Right cardiac atrium (tissue), 5 donors: ENCODE data around the gene SMARCAL1. TPM values are rescaled to one million over a fixed set of nuclear protein-coding genes. Genes with fewer than 3 reads are reported as not detected.

Experiments used
- ATAC-seq, 2 donors: fragments of 200-7000 bp; cut with Tn5 transposase; one replicate each; pipeline versions ENCODE4 v1.8.0 to v1.9.1; 2020; ENCODE audit warnings: moderate library complexity in 2 of 2, mild to moderate bottlenecking in 1 of 2
- DNase-seq, 3 donors: peaks; one replicate each; pipeline ENCODE4 v3.0.0-alpha.2; 2020
- H3K27ac ChIP-seq: one replicate; pipeline ENCODE4 v1.5.1; 2013; ENCODE audit warnings: mild to moderate bottlenecking, low read length, control low read depth, moderate library complexity
- H3K27me3 ChIP-seq: one replicate; pipeline ENCODE4 v1.6.1; 2013; ENCODE audit not compliant: control insufficient read depth, insufficient read depth
- H3K4me1 ChIP-seq: one replicate; pipeline ENCODE4 v1.6.1; 2013; ENCODE audit warnings: low read length; ENCODE audit not compliant: control insufficient read depth, insufficient read depth
- H3K4me3 ChIP-seq: one replicate; pipeline ENCODE4 v1.5.1; 2013; ENCODE audit warnings: low read length, control low read depth
- H3K9me3 ChIP-seq: one replicate; pipeline ENCODE4 v1.6.1; 2013; ENCODE audit warnings: low read length; ENCODE audit not compliant: control insufficient read depth
- WGBS: extraction: QIAGEN DNeasy Blood & Tissue Kit; methylation state at CpG from one replicate; pipeline ENCODE4 v1.1.7; 2013; 5-methylcytosine and 5-hydroxymethylcytosine counted together
- intact Hi-C, 4 donors: fragments of 100-400 bp; cut with DNase I; formaldehyde crosslinking; loops; one replicate each; pipeline versions ENCODE4 v1.11.0 to v1.14.0; 2022 to 2023
- polyA plus RNA-seq: library from polyadenylated mRNA; stranded (reverse); fragments of 200-250 nt; gene quantifications from one replicate; pipeline ENCODE4 v1.2.3, GENCODE V29; 2013
- total RNA-seq, 4 donors: library from RNA; stranded (reverse); fragmentation: NEBNext Ultra II Directional; extraction: Animal tissue kit (Norgen Biotek cat#: 25700); gene quantifications; one replicate each; pipeline ENCODE4 v1.2.1, GENCODE V29; 2021
- donor health status: healthy with polysubstance abuse.
- donor health status: DM: no; HTN: yes; CAD: no.
- donor health status: DM: no; HTN: no; CAD: no.
- donor health status: DM: no; HTN: yes; CAD: no; lungs with severe emphysema.
- donor health status: DM: yes; HTN: yes; CAD: no.

The SMARCAL1 gene
- total and polyA plus RNA-seq, 5 donors, result 9.3 to 16.1 (median 12.8) TPM

- no peak for DNase-seq
- intact Hi-C loops, result no loop called here
Measured at GRCh38 chr2:216492597-216493333, 80.5 kb downstream of the SMARCAL1 start.

GRCh38 chr2:216493334-216493685 lies 81.0 kb downstream of the SMARCAL1 start:
- ATAC-seq (no peak), DNase-seq (no peak)
- 98% methylated on average over 1 of the region's 1 CpG for WGBS
- H3K27ac ChIP-seq, result no peak overlapping the region
- intact Hi-C loops, result no loop called here
- H3K4me3 ChIP-seq, result no peak overlapping the region
- no peaks in the 10 kb centered on the region for H3K27me3 ChIP-seq
- H3K4me1 ChIP-seq, result no peaks in the 10 kb centered on the region
- no peaks in the 10 kb centered on the region for H3K9me3 ChIP-seq

More at GRCh38 chr2:216492597-216493333, 80.5 kb downstream of the SMARCAL1 start:
- Histone ChIP-seq H3K4me1 (no peaks in the 10 kb centered on the region), H3K4me3 (no peak overlapping the region), H3K27ac (no peak overlapping the region), H3K9me3 (no peaks in the 10 kb centered on the region), H3K27me3 (no peaks in the 10 kb centered on the region)
- no peak for ATAC-seq
- 61% methylated on average over 6 of the region's 6 CpGs for WGBS

- ATAC-seq (no peak), DNase-seq (no peak)
- H3K27ac ChIP-seq, result no peak overlapping the region
- intact Hi-C loops, result no loop called here
- H3K27me3 ChIP-seq, result no peaks in the 10 kb centered on the region
- H3K4me1 ChIP-seq, result no peaks in the 10 kb centered on the region
- 48% methylated on average over 2 of the region's 2 CpGs for WGBS
- H3K4me3 ChIP-seq, result no peak overlapping the region
- no peaks in the 10 kb centered on the region for H3K9me3 ChIP-seq
Measured at GRCh38 chr2:216495656-216496055, 83.4 kb downstream of the SMARCAL1 start.

- Histone ChIP-seq H3K27me3 (no peaks in the 10 kb centered on the region), H3K4me1 (no peaks in the 10 kb centered on the region), H3K9me3 (no peaks in the 10 kb centered on the region), H3K4me3 (peak overlapping the region; percentile 53), H3K27ac (peak overlapping the region; percentile 80)
- WGBS, result 72% methylated on average over 6 of the region's 6 CpGs
- ATAC-seq, result no peak
- intact Hi-C loops, result no loop called here
- no peak for DNase-seq
Measured at GRCh38 chr2:216497382-216498069, 85.2 kb downstream of the SMARCAL1 start.

- intact Hi-C loops, result no loop called here
- WGBS, result 12% methylated on average over 6 of the region's 6 CpGs
- no peaks in the 10 kb centered on the region for H3K4me1 ChIP-seq
- peak overlapping the region; percentile 80 for H3K27ac ChIP-seq
- no peaks in the 10 kb centered on the region for H3K9me3 ChIP-seq
- H3K4me3 ChIP-seq, result peak overlapping the region; percentile 53
- no peak for DNase-seq
- ATAC-seq, result no peak
- H3K27me3 ChIP-seq, result no peaks in the 10 kb centered on the region
Measured at GRCh38 chr2:216498070-216498378, 85.7 kb downstream of the SMARCAL1 start.

- Histone ChIP-seq H3K4me1 (no peaks in the 10 kb centered on the region), H3K27ac (peak within 1 kb of the TSS; percentile 80), H3K4me3 (peak within 1 kb of the TSS; percentile 53), H3K9me3 (no peaks in the 10 kb centered on the region), H3K27me3 (no peaks in the 10 kb centered on the region)
- ATAC-seq (peak; percentile 97), DNase-seq (peak; percentile 94 to 97 (median 96))
- intact Hi-C loops, result no loop called here
- WGBS, result under 1% methylated on average over 54 of the region's 54 CpGs
Measured at GRCh38 chr2:216498379-216499352, 86.4 kb downstream of the SMARCAL1 start, which contains the start of gene RPL37A. Gene RPL37A (plus strand): TSS chr2:216498844. CDS start chr2:216498875, 31 bp downstream.

- Histone ChIP-seq H3K4me1 (no peaks in the 10 kb centered on the region), H3K4me3 (peak overlapping the region; percentile 53), H3K27me3 (no peaks in the 10 kb centered on the region), H3K27ac (no peak overlapping the region), H3K9me3 (no peaks in the 10 kb centered on the region)
- intact Hi-C loops, result no loop called here
- WGBS, result 23% methylated on average over 6 of the region's 6 CpGs
- DNase-seq (no peak), ATAC-seq (no peak)
Measured at GRCh38 chr2:216499641-216500218, 87.4 kb downstream of the SMARCAL1 start.

GRCh38 chr2:216500572-216500971 lies 88.3 kb downstream of the SMARCAL1 start:
- intact Hi-C loops, result no loop called here
- no peak overlapping the region for H3K4me3 ChIP-seq

GRCh38 chr2:216501854-216502253 lies 89.6 kb downstream of the SMARCAL1 start:
- Histone ChIP-seq H3K27ac (no peak overlapping the region), H3K4me3 (no peak overlapping the region), H3K27me3 (no peaks in the 10 kb centered on the region), H3K4me1 (no peaks in the 10 kb centered on the region), H3K9me3 (no peaks in the 10 kb centered on the region)
- 93% methylated on average over 8 of the region's 8 CpGs for WGBS
- DNase-seq, result no peak
- intact Hi-C loops, result no loop called here
- ATAC-seq, result no peak

More at GRCh38 chr2:216500572-216500971, 88.3 kb downstream of the SMARCAL1 start:
- Histone ChIP-seq H3K27me3 (no peaks in the 10 kb centered on the region), H3K4me1 (no peaks in the 10 kb centered on the region), H3K27ac (no peak overlapping the region), H3K9me3 (no peaks in the 10 kb centered on the region)
- 91% methylated on average over 2 of the region's 2 CpGs for WGBS
- DNase-seq (no peak), ATAC-seq (no peak)

GRCh38 chr2:216502381-216503158 lies 90.3 kb downstream of the SMARCAL1 start:
- Histone ChIP-seq H3K9me3 (no peaks in the 10 kb centered on the region), H3K4me1 (peaks cover 3% of the 10 kb centered on the region), H3K4me3 (no peak overlapping the region), H3K27ac (no peak overlapping the region), H3K27me3 (no peaks in the 10 kb centered on the region)
- ATAC-seq, result no peak
- DNase-seq, result no peak
- intact Hi-C loops, result no loop called here
- 81% methylated on average over 7 of the region's 7 CpGs for WGBS
